GM21515 (cell line): Measurements from ENCODE around the gene LRRC27.
"Not testable (repeated sequence)": the region's sequence is repeated elsewhere in the genome, so short reads cannot be mapped to it uniquely, and the experiment has no call there.

Experiments
- ATAC-seq: cut with Tn5 transposase; IDR thresholded peaks from one replicate; pipeline ENCODE4 v1.9.1; 2021; ENCODE audit not compliant: unreplicated experiment

LRRC27 gene

DNA sequence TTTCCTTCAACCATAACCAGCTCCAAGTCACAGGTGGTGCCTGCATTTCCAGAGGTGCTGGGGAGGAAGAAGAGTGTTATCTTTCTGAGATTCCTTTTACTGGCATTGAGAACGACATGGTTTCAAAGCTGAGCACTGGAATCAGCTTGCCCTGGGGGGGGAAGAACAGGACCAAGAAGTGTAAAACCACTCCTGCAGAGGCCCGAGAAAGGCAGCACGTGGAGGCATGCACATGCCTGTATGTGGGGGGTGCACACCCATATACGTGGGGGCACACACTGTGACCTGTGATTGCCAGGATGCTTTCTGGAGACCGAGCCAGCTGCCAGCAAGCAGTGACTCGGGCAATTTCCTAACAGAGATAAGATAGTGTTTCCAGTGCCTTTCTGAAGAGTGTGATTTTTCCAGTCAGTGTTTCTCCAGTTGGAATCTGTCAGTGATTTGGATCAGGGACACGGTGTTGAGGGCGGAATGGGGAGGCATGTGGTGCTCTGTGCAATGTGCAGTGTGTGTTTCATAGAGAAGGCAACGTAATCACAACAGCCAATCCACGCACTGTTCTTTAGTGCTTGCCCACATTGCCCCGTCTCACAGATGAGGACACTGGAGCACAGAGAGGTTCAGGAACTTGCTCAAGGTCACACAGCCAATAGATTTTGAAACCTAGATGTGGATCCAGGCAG, 4.2 kb downstream of the LRRC27 start:
- no peak for ATAC-seq

DNA sequence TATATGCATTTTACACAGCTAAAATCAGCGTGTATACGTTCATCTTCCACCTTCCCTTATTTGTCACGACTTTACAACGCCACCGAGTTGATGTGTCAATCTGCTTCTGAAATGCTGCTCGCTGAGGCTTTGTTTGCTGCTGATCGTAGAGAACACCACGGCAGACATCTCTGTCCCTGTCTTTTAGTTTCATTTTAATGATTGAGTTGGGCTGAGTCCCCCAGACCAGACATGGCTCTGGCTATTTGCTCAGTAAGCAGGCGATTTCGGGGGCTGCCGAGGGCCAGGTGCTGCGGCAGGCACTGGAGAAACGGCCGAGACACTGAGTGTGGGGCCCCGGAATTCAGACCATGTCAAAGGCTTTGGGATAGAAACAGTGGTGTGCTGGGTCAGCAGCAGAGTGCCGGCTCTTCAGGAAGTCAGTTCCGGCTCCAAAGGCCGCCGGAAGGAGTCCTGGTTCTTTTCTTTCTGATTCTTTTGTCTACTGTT, 5.0 kb downstream of the LRRC27 start:
- no peak for ATAC-seq

GRCh38 chr10:132337854-132338253, 5.9 kb downstream of the LRRC27 start:
- ATAC-seq: not testable (repeated sequence)

DNA sequence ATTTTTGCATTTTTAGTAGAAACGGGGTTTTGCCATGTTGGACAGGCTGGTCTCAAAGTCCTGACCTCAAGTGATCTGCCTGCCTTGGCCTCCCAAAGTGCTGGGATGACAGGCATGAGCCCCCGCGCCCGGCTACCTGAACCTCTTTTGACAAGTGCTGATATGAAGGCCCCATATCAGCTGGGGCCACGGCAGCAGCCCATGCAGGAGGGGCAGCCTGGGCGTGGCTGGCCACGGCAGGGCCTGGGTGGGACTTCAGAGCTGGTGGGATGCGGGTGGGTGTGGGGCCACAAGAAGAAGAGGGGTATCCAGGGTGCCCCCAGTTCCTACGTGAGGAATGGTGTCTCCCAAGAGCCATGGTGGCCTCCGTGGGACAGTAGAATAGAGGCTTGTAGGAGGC, 6.9 kb downstream of the LRRC27 start:
- no peak for ATAC-seq

- no peak for ATAC-seq
These were observed 7.3 kb downstream of the LRRC27 start for GRCh38 chr10:132339276-132339675.

DNA sequence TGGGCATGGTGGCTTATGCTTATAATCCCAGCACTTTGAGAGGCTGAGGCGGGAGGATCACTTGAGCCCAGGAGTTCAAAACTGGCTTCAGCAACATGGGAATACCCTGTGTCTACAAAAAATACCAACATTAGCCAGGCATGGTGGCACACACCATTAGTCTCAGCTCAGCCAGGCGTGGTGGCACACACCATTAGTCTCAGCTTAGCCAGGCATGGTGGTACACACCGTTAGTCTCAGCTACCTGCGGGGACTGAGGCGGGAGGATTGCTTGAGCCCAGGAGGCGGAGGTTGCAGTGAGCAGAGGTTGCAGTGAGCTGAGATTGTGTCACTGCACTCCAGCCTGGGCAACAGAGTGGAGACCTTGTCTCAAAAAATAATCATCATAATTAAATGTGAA, 9.0 kb downstream of the LRRC27 start:
- ATAC-seq: no peak

DNA sequence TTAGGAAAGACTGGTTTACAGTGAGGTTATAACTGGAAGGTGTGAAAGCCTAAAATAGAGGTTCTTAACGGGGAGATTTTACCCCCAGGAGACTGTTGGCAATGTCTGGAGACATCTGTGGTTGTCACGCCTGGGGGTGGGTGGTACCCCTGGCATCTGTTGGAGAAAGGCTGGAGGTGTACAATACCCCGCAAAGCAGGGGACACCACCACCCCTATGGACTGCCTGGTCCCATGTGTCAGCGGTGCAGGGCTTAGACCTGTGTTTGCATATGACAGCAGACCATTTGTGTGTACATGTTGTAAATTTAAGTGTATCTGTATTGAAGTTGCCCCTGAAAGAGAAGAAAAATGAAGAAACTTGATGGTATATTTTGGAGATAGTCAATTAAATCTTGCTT, 9.8 kb downstream of the LRRC27 start:
- ATAC-seq: no peak

GRCh38 chr10:132342553-132342952, 10.6 kb downstream of the LRRC27 start:
- ATAC-seq: no peak

DNA sequence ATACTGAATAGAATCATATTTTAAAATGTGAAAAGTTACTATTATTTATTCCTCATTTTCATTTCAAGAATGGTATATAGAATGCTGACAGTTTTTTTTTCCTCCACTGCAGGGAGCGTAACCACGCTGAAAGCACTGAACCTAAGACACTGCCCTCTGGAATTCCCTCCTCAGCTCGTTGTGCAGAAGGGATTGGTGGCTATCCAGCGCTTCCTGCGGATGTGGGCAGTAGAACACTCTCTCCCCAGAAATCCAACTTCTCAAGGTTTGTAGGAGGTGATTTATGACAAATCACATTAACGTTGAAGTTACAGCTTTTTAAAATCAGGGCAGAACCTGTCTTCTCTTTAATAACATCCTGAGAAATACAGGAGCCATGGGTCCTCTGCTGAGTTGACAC, 12.4 kb downstream of the LRRC27 start:
- no peak for ATAC-seq

DNA sequence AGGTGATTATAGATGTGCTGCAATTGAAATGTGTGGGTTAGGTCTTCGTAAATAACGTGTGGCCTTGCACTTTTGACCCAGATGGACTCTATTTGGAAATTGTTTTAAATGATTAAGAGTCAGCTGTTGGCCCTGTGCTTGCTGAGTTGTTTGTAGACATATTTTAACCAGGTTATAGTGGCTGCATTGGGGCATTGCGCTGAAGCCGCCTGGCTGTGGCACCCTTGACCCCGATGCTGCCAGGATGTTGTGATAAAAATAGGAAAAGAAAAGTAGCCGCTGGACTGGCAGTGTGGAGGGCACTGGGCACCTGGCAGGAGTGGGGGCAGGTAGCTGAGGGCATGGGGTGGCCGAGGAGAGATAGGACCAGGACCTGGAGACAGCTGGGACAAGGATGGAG, 13.4 kb downstream of the LRRC27 start:
- ATAC-seq: no peak

GRCh38 chr10:132346806-132347205, 14.8 kb downstream of the LRRC27 start:
- no peak for ATAC-seq

DNA sequence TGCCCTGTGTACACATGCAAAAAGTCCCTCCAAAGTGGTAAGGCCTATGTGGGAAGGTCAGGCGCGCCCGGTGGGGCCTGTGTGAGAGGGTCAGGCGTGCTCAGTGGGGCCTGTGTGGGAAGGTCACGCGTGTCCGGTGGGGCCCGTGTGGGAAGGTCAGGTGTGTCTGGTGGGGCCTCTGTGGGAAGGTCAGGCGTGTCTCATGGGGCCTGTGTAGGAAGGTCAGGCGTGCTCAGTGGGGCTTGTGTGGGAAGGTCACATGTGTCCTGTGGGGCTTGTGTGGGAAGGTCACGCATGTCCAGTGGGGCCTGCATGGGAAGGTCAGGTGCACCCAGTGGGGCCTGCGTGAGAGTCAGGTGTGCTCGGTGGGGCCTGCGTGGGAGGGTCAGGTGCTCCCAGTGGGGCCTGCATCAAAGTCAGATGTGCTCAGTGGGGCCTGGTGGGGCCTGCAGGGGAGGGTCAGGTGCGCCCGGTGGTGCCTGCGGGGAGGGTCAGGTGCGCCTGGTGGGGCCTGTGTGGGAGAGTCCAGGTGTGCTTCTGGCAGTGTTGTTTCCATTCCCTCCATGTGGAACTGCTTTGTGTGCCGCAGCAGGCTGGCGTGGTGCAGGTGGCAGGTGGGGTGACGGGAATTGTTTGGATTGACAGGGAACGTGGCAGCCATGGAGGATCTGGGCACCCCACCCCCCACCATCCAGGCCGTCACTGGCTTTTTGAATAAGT, 15.4 kb downstream of the LRRC27 start:
- ATAC-seq: no peak

DNA sequence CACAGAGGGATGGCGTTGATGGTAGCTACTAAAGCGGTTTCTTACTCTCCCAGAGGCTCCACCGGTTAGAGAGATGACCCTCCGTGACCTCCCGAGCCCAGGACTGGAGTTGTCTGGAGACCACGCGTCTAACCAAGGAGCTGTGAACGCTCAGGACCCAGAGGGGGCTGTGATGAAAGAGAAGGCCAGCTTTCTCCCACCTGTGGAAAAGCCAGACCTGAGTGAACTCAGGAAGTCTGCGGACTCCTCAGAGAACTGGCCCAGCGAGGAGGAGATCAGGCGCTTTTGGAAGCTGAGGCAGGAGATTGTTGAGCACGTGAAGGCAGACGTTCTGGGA, 15.9 kb downstream of the LRRC27 start:
- no peak for ATAC-seq

GRCh38 chr10:132349766-132350165, 17.8 kb downstream of the LRRC27 start:
- no peak for ATAC-seq

DNA sequence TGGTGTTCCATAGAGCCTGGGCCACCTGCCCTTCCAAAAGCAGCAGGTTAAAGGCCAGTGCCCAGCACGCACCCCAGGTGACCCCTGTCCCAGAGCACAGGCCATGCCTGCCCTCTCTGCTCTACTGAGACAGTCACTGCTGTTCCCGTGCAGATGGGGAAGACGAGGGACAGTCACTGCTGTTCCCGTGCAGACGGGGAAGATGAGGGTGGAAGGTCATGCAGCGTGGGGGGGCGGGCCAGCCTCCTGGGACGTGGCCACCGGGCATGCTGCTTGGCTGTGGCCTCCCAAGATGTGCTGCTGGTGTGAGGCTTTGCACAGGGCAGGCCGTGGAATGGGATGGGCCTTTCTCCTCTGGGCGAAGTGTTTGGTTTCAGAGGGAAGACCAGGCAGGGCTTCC, 18.4 kb downstream of the LRRC27 start:
- ATAC-seq: no peak

- no peak for ATAC-seq
These were observed 19.0 kb downstream of the LRRC27 start for GRCh38 chr10:132350946-132351345.

DNA sequence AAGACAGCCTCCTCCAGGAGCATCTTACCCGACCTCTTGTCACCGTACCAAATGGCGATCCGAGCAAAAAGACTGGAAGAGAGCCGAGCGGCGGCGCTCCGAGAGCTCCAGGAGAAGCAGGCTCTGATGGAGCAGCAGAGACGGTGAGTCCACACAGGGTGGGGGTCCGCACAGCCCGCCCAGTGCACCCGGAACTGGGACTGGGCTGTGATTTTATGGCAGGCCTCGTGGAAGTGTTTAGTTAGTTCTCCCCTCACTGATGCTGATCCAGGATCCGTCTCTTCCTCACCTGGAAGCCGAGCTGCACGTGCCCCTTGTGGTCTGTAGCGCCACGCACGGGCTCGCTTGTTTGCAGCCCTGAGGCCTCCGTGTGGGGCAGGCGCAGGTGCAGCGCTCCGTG, 19.6 kb downstream of the LRRC27 start:
- ATAC-seq: no peak

DNA sequence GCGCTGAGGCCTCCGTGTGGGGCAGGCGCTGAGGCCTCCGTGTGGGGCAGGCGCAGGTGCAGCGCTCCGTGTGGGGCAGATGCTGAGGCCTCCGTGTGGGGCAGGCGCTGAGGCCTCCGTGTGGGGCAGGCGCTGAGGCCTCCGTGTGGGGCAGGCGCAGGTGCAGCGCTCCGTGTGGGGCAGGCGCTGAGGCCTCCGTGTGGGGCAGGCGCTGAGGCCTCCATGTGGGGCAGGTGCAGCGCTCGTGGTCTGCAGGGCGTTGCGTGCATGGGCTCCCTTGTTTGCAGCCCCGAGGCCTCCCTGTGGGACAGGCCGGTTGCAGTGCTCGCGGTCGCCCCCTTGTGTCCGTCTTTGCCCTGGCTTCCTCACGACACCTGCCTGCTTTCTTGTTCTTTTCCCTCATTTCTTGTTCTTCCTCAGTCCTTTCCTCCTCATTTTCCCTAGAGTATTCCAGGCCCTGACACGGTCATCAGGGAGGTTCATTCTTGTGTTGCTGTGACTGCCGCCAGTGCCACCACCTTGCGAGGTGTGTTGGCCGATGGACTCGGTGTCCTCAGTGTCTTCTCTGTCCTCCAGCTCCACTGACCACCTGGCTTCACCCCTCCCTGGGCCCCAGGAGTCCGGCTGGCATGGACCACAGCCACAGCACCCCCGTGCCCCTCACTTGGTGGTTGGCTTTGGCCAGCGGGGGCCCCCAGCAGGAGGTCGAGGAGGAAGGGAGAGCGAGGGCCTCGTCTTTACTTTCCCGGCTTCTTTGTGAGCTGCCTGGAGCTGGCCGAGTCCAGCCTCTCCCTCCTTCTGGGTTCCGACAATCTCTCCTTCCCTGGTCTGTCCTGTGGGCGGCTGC, 20.7 kb downstream of the LRRC27 start:
- peak; percentile 67 for ATAC-seq

GRCh38 chr10:132353456-132354355, 21.7 kb downstream of the LRRC27 start:
- no peak for ATAC-seq

DNA sequence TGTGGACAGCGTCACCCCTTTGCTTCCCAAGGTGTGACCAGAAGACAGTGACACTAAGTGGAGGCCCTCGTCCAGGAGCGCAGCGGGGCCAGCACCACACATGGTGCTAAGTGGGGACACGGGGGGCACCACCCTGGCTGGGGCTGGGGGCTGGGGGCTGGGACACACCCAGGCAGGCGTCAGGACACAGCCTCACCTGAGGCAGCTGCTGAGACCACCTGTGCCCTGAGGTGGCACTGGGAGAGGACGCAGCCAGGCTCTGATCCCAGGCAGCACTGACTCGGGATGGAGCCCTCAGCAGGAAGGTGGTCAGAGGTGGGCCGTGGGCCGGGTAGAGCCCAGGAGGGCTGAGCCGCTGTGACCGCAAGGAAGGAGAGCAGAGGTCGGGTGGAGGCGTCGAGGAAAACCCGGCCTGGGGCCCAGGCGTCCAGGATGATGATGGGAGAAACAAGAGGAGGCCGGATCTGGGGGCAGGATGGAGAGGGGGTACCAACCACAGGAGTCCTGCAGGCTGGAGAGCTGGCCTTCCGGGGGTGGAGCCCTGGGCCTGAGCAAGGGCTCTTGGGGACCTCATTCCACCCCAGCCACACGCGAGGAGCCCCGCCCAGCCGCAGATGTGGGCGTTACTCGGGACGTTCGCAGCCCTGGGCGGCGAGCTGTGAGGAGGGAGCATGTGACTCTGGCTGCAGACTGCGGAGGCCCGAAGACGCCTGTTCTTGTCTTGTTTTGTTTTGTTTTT, 22.5 kb downstream of the LRRC27 start:
- ATAC-seq: no peak
